HepG2 (cell line): ENCODE measurements around the gene TGM3.

Experiments
- ARID4A ChIP-seq: sonication (generic); formaldehyde crosslinking; IDR thresholded peaks from 2 replicates; pipeline ENCODE4 v1.5.0; 2020; ENCODE audit warnings: mild to moderate bottlenecking, missing genetic modification reagents, borderline replicate concordance
- CTCF ChIP-seq: sonication (generic); formaldehyde crosslinking; IDR thresholded peaks from 2 replicates; pipeline ENCODE4 v1.5.0; 2020; ENCODE audit warnings: mild to moderate bottlenecking, missing genetic modification reagents, moderate library complexity
- JUN ChIP-seq: sonication (generic); formaldehyde crosslinking; IDR thresholded peaks from 2 replicates; pipeline ENCODE4 v1.4.0; 2020; ENCODE audit warnings: mild to moderate bottlenecking, missing genetic modification reagents
- KDM2A ChIP-seq: sonication (generic); formaldehyde crosslinking; IDR thresholded peaks from 2 replicates; pipeline ENCODE4 v1.4.0; 2020; ENCODE audit warnings: low read depth, missing genetic modification reagents, borderline replicate concordance
- POLR2AphosphoS5 ChIP-seq: IDR thresholded peaks from 2 replicates; pipeline ENCODE4 v1.6.1; 2012; ENCODE audit warnings: low read depth, low read length
- RNF219 ChIP-seq: sonication (generic); formaldehyde crosslinking; IDR thresholded peaks from 2 replicates; pipeline ENCODE4 v1.5.0; 2020; ENCODE audit warnings: mild to moderate bottlenecking, missing genetic modification reagents
- SUZ12 ChIP-seq: fragments of 150-350 bp; IDR thresholded peaks from 2 replicates; pipeline ENCODE4 v1.6.1; 2014; ENCODE audit warnings: low read depth, low read length
- ZNF256 ChIP-seq: sonication (generic); formaldehyde crosslinking; conservative IDR thresholded peaks from 2 replicates; pipeline ENCODE4 v1.4.0; 2020; ENCODE audit warnings: missing genetic modification reagents
- ZSCAN30 ChIP-seq: sonication (generic); formaldehyde crosslinking; IDR thresholded peaks from 2 replicates; pipeline ENCODE4 v1.5.0; 2020; ENCODE audit warnings: mild to moderate bottlenecking, missing genetic modification reagents

- TF ChIP-seq CTCF (CRISPR knock-in tag) = no peak
- no peak for TF ChIP-seq ARID4A
- TF ChIP-seq RNF219 (CRISPR knock-in tag) = no peak
- no peak for TF ChIP-seq SUZ12
- TF ChIP-seq ZNF256 (CRISPR knock-in tag) = no peak
- TF ChIP-seq KDM2A (CRISPR knock-in tag) = no peak
- no peak for TF ChIP-seq ZSCAN30 (CRISPR knock-in tag)
- TF ChIP-seq POLR2AphosphoS5 = no peak
- TF ChIP-seq JUN (CRISPR knock-in tag) = no peak
Measured at GRCh38 chr20:2323051-2323450, 27.2 kb downstream of the TGM3 start.
